ENCODE measurements around the gene HYCC2.
"Not testable (repeated sequence)": the region's sequence is repeated elsewhere in the genome, so short reads cannot be mapped to it uniquely, and the experiment has no call there.

HYCC2 gene

DNA sequence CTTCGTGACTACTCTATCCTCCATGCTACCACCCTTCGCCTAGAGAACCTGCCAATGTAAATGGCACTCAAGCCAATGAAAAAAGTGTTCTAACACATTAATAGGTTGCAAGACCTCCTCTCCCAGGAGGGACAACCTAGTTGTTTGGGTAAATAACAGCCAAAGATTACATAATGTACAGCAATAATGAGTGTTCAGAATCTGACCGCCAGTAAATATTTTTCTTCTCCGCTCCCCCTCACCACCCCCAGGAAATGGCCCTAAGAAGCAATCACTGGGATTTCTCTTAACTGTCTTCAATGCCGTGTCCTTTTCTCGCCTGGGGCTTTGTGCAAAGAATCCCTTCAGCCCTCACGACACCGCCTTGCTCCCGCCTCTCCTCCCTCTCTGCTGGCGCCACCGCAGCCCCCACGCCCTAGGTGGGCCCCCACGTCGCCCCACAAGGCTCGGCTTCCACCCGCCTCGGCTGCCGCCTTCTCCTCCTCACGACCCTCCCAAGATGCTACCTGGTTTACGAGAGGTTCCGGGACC is 458 bp downstream of the HYCC2 start:
- no peak for DNase-seq

DNA sequence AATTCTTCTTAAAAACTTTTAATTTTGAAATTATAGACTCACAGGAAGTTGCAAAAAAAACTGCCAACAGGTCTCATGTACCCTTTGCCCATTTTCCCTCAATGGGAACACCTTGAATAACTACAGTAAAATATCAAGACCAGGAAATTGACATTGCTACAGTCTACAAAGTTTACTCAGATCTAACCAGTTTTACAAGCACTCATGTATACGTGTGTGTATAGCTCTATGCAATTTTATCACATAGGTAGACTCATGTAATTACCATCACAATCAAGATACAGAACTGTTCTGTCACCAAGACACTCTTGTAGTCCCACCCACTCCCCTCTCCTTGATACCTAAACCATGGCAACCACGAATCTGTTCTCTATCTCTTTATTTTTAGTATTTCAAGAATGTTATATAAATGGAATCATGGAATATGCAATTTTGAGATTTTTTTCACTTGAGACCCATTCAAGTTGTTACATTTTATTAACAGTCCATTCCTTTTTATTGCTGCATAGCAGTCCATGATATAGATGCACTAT is 6.6 kb downstream of the HYCC2 start:
- DNase-seq: no peak

DNA sequence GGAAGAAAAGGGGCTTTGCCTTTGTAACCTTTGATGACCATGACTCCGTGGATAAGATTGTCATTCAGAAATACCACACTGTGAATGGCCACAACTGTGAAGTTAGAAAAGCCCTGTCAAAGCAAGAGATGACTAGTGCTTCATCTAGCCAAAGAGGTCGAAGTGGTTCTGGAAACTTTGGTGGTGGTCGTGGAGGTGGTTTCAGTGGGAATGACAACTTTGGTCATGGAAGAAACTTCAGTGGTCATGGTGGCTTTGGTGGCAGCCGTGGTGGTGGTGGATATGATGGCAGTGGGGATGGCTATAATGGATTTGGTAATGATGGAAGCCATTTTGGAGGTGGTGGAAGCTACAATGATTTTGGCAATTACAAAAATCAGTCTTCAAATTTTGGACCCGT is 8.0 kb downstream of the HYCC2 start:
- DNase-seq: not testable (repeated sequence)

GRCh38 chr2:201059961-201060755 is 11.3 kb downstream of the HYCC2 start:
- DNase-seq: no peak

GRCh38 chr2:201058914-201059313 is 12.6 kb downstream of the HYCC2 start:
- no peak for DNase-seq

DNA sequence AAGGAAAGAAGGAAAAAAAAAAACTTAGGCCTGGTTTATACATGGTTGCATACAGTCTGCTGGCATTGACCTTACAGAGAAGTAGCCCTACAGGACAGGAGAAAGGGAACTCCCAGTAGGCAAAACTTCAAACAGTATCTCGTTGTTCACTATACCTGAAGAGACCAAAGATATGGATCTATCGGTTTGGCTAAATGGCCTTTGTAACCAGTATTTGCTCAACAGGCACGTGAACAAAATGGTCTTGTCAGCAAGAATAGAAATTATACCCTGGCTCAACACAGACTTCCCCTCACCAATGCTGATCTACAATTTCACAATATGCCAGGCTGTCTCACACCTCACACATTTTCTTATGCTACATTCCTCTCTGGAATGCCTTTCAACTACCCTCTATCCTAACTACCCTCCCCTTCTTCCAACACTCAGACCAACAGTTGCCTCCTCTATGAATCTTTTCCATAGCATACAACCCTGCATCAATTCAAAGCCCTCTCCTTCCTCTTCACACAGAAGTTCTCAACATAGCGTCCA is 13.7 kb downstream of the HYCC2 start:
- no peak for DNase-seq

- no peak for DNase-seq
Measured at GRCh38 chr2:201057087-201057521, 14.4 kb downstream of the HYCC2 start.

DNA sequence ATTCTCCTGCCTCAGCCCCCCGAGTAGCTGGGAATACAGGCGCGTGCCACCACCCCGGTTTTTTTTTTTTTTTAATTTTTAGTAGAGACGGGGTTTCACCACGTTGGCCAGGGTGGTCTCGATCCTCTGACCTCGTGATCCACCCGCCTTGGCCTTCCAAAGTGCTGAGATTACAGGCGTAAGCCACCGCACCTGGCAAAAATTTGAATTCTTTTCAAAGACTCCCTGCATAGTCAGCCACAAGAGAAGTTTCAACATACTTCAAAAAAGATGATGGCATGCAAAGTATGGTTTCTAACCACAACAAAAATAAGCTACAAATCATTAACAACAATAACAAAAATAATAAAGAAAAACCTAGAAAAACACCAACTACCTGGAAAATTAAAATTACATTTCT is 22.0 kb downstream of the HYCC2 start:
- no peak for DNase-seq

DNA sequence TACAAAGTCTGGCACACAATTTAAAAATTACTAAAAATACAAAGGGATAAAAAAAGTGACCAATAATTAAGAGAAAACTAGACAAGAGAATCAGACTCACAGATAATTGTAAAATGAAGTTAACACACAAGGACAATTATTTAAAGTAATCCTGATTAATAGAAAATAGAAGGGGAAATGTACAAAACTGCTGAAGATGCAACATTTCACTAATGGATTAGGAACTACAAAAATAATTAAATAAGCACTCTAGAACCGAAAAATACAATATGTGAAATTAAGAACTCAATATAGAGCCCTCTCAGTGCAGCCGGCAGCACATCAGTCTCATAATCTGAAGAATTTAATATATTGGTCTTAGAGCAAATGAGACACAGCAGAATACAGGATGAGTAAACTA is 24.6 kb downstream of the HYCC2 start:
- DNase-seq: no peak

DNA sequence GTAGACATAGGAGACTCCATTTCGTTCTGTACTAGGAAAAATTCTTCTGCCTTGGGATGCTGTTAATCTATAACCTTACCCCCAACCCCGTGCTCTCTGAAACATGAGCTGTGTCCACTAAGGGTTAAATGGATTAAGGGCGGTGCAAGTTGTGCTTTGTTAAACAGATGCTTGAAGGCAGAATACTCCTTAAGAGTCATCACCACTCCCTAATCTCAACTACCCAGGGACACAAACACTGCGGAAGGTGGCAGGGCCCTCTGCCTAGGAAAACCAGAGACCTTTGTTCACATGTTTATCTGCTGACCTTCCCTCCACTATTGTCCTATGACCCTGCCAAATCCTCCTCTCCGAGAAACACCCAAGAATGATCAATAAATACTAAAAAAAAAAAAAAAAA is 28.4 kb downstream of the HYCC2 start:
- DNase-seq: not testable (repeated sequence)

DNA sequence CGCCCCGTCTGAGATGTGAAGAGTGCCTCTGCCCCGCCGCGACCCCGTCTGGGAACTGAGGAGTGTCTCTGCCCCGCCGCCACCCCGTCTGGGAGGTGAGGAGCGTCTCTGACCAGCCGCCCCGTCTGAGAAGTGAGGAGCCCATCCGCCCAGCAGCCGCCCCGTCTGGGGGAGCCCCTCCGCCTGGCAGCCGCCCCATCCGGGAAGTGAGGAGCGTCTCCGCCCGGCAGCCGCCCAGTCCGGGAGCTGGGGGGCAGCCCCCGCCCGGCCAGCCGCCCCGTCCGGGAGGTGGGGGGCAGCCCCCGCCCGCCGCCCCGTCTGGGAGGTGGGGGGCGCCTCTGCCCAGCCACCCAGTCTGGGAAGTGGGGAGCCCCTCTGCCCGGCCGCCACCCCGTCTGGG is 29.0 kb downstream of the HYCC2 start:
- DNase-seq: not testable (repeated sequence)

DNA sequence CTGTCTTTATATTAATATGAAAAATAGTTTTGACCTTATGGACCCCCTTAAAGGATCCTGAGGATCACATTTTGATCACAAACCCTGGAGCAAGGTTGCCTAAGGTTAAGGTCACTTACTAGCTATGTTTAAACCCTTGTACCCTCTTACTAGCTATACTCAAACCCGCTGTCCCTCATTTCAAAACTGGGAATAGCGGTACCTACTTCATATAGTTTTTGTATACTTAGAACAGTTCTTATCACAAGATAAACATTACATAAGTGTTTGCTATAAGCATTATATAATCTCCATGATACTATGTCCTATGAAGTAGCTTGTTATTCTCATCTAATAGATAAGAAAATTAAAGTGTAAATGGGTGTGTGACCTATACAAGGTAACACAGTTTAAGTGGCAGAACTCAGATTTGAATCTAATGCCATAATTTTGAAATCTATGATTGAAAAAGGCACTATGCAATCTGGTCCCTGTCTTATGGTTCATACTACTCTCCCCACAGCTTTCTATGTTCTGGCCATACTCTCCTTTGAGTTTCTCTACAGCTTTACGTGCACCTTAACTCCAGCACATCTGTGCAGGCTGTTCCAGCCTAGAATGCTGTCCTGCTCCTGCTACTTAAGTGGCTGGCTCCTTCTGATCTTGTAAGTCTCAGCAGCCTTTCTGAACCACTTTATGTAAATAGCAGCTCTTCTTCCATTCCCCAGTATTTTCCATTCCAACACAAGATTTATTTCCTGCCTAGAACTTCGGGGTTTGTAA is 30.4 kb downstream of the HYCC2 start:
- no peak for DNase-seq

- DNase-seq: no peak
Measured at GRCh38 chr2:201038855-201039254, 32.6 kb downstream of the HYCC2 start.

- not testable (repeated sequence) for DNase-seq
Measured at GRCh38 chr2:201038361-201038760, 33.1 kb downstream of the HYCC2 start.

GRCh38 chr2:201034355-201034754 is 37.1 kb downstream of the HYCC2 start:
- not testable (repeated sequence) for DNase-seq

DNA sequence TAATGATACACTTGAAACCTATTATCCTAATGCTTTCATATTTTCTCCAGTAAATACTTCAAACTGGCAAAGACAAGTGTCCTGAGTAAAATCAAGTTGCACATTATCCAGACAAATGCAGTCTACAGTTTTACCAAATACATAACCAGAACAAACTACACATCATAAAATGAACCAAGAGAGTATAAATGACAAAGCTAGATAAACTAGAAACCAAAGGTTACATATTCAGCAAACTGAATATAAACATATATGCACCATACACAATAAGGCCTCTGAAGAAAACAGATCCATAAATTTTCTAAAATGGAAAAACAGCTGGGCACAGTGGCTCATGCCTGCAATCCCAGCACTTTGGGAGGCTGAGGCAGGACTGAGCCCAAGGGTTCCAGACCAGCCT is 47.0 kb downstream of the HYCC2 start:
- DNase-seq: no peak

DNA sequence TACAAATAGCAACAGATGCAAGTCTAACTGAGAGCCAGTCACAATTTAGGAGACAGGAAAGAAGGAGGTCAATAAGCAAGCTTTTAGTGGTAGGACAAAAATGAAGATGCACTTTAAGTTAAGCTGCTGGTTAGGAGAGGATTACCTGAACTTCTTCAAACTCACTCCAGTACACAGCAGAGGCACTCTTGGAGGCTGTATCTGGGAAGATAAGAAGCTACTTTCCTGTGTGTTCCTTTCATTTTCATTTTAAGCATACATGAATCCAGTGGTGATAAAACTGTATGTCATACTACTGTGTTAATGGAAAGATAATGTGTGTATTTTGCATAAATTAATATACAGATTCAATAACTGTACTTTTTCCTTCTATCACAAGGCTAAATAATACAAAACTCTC is 49.6 kb downstream of the HYCC2 start:
- DNase-seq: no peak
